Mucosa of rectum (tissue), 2 donors: ENCODE results near the gene RAN.
"Not testable (repeated sequence)": the region's sequence is repeated elsewhere in the genome, so short reads cannot be mapped to it uniquely, and the experiment has no call there.

Source experiments
- H3K27ac ChIP-seq, 2 donors: one replicate each; pipeline ENCODE4 v1.7.0; 2013; ENCODE audit warnings: inconsistent platforms in 2 of 2, low read depth in 2 of 2, low read length in 2 of 2
- H3K27me3 ChIP-seq, 2 donors: one replicate each; pipeline ENCODE4 v1.7.0; 2013; ENCODE audit warnings: low read length in 2 of 2; ENCODE audit not compliant: control insufficient read depth in 2 of 2, insufficient read depth in 2 of 2
- H3K36me3 ChIP-seq, 2 donors: one replicate each; pipeline ENCODE4 v1.7.0; 2013; ENCODE audit warnings: low read length in 2 of 2; ENCODE audit not compliant: control insufficient read depth in 2 of 2, insufficient read depth in 2 of 2
- H3K4me1 ChIP-seq, 2 donors: one replicate each; pipeline ENCODE4 v1.7.0; 2013; ENCODE audit warnings: low read length in 2 of 2, mild to moderate bottlenecking in 1 of 2; ENCODE audit not compliant: control insufficient read depth in 2 of 2, insufficient read depth in 2 of 2
- H3K4me3 ChIP-seq, 2 donors: one replicate each; pipeline ENCODE4 v1.7.0; 2013; ENCODE audit warnings: low read length in 2 of 2
- H3K9ac ChIP-seq, 2 donors: one replicate each; pipeline ENCODE4 v1.7.0; 2013; ENCODE audit warnings: low read length in 2 of 2, low read depth in 1 of 2, mild to moderate bottlenecking in 1 of 2
- H3K9me3 ChIP-seq, 2 donors: one replicate each; pipeline ENCODE4 v1.7.0; 2013; ENCODE audit warnings: low read length in 2 of 2; ENCODE audit not compliant: control insufficient read depth in 2 of 2
- donor health status: healthy.
- donor health status: Normal muscosa, but diverticular disease.

RAN gene

DNA sequence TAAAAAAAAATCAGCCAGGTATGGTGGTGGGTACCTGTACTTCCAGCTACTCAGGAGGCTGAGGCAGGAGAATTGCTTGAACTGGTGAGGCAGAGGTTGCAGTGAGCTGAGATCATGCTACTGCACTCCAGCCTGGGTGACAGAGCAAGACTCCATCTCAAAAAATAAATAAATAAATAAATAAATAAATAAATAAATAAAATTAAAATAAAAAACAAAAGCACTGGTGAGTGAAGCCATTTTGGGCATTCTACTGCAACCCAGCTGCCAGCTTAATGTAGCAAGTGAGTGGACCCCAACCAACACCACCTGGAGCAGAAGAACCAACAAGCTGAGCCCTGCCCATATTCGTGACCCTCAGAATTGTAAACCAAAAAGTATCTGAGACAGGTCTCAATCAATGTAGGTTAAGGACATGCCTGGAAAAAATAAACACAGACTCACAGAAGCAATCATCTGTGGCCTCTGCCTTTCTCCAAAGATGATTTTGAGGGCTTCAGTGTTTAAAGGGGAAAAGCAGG lies 23.0 kb upstream of the RAN start:
- H3K36me3 ChIP-seq, H3K27ac ChIP-seq, H3K4me3 ChIP-seq, H3K4me1 ChIP-seq, H3K9ac ChIP-seq, H3K27me3 ChIP-seq, H3K9me3 ChIP-seq: not testable (repeated sequence)

- H3K9ac ChIP-seq: no peak overlapping the region
- H3K4me3 ChIP-seq: no peak overlapping the region
- no peak overlapping the region for H3K27ac ChIP-seq
- H3K27me3 ChIP-seq: no peaks in the 10 kb centered on the region
- no peaks in the 10 kb centered on the region for H3K36me3 ChIP-seq
- H3K9me3 ChIP-seq: no peaks in the 10 kb centered on the region
- H3K4me1 ChIP-seq: no peaks in the 10 kb centered on the region
Observed at GRCh38 chr12:130849561-130850417, 22.1 kb upstream of the RAN start.

- Histone ChIP-seq H3K27me3 (no peaks in the 10 kb centered on the region), H3K9ac (no peak overlapping the region), H3K9me3 (no peaks in the 10 kb centered on the region), H3K27ac (no peak overlapping the region), H3K4me3 (no peak overlapping the region), H3K4me1 (no peaks in the 10 kb centered on the region), H3K36me3 (no peaks in the 10 kb centered on the region)
Observed at GRCh38 chr12:130850418-130851021, 21.3 kb upstream of the RAN start.

DNA sequence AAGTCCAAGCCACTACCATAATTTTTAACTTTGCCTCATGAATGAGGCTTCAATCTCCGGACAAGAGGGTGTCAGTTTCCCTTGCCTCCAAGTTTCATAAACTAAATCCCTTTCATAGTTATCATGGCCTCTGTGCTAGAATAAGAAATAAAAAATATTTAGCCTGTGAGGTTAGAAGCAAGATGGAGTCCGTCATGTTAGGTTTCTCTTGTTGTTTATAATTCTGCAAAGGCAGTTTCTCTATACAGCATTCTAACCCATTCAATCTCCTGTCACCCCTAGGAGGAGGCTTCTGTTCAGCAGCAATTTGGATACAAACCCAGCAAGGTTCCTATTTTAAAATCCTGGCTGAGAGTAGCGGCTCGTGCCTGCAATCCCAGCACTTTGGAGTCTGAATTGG lies 15.8 kb upstream of the RAN start:
- Histone ChIP-seq H3K9ac (no peak overlapping the region), H3K36me3 (no peaks in the 10 kb centered on the region)

DNA sequence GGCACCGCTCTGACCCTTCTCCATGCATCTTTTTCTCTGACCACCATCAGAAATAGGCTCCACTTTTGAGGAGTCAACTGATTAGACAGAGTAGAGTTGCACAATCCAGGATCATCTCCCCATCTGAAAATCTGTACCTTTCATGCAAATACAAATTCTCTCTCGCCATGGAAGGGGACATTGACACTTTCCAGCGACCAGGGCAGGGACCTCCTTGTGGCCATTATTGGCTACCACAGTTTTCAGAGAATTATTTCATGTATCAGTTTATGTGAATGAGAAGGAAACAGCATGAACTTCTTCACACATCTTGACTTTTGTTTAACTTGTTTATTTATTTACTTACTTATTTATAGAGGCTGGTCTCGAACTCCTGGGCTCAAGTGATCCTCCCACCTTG lies 13.8 kb upstream of the RAN start:
- Histone ChIP-seq H3K4me3 (no peak overlapping the region), H3K9ac (no peak overlapping the region), H3K27ac (no peak overlapping the region), H3K9me3 (peaks cover 0 to 2% of the 10 kb centered on the region in 2 donors), H3K4me1 (no peaks in the 10 kb centered on the region), H3K27me3 (no peaks in the 10 kb centered on the region), H3K36me3 (no peaks in the 10 kb centered on the region)

More for the DNA sequence above, 15.8 kb upstream of the RAN start:
- Histone ChIP-seq H3K27ac (no peak overlapping the region), H3K9me3 (peaks cover 0 to 2% of the 10 kb centered on the region in 2 donors), H3K4me3 (no peak overlapping the region), H3K4me1 (no peaks in the 10 kb centered on the region), H3K27me3 (no peaks in the 10 kb centered on the region)

- Histone ChIP-seq H3K27me3 (no peaks in the 10 kb centered on the region), H3K9ac (no peak overlapping the region), H3K4me3 (no peak overlapping the region), H3K27ac (no peak overlapping the region), H3K9me3 (peaks cover 0 to 2% of the 10 kb centered on the region in 2 donors), H3K4me1 (no peaks in the 10 kb centered on the region), H3K36me3 (no peaks in the 10 kb centered on the region)
Observed at GRCh38 chr12:130859161-130859560, 12.7 kb upstream of the RAN start.

DNA sequence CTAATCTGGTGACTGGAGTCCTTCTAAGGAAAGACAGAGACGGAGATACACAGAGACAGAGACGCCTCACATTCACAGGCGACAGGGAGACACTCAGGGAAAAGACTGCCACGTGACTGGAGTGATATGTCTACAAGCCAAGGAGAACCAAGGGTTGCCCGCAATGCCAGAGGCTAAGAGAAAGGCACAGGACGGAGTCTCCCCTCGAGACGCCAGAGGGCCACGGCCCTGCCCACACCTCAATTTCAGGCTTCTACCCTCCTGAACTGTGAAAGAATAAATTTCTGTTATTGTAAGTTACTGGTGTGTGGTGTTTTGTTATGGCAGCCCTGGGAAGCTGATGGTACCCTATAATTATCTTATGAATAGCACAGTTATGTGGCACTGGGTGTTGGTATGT lies 11.6 kb upstream of the RAN start:
- Histone ChIP-seq H3K4me3 (no peak overlapping the region), H3K36me3 (no peaks in the 10 kb centered on the region), H3K4me1 (no peaks in the 10 kb centered on the region), H3K27me3 (no peaks in the 10 kb centered on the region), H3K9me3 (peaks cover 0 to 2% of the 10 kb centered on the region in 2 donors), H3K27ac (no peak overlapping the region), H3K9ac (no peak overlapping the region)

DNA sequence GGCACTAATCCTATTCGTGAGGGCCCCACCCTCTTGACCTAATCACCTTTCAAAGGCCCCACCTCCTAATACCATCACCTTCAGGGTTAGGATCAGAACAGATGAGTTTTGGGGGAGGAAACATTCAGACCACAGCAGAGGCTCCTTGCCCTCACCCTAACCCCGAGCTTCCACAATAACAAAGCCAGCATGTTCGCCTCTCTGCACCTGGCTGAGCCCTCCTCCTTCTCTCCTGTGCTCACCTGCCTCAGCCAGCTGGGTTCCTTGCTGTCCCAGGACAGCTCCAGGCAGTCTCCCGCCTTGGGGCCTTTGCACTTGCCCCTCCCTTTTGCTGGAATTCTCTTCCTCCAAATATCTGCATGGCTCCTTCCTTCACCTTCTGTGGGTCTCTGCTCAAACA lies 9.7 kb upstream of the RAN start:
- Histone ChIP-seq H3K27ac (no peak overlapping the region), H3K27me3 (no peaks in the 10 kb centered on the region), H3K36me3 (no peaks in the 10 kb centered on the region), H3K4me3 (no peak overlapping the region), H3K9me3 (peaks cover 0 to 2% of the 10 kb centered on the region in 2 donors), H3K4me1 (no peaks in the 10 kb centered on the region), H3K9ac (no peak overlapping the region)

DNA sequence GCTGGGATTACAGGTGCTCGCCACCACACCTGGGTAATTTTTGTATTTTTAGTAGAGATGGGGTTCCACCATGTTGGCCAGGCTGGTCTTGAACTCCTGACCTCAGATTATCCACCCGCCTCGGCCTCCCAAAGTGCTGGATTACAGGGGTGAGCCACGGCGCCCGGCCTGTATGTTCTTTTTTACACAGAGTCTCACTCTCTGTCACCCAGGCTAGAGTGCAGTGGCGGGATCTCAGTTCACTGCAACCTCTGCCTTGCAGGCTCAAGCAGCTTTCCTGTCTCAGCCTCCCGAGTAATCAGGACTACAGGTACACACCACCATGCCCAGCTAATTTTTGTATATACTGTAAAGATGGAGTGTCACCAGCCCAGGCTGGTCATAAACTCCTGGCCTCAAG lies 9.1 kb upstream of the RAN start:
- not testable (repeated sequence) for H3K4me3 ChIP-seq

GRCh38 chr12:130863298-130863697 lies 8.6 kb upstream of the RAN start:
- H3K27ac ChIP-seq: no peak overlapping the region
- no peak overlapping the region for H3K9ac ChIP-seq
- no peaks in the 10 kb centered on the region for H3K4me1 ChIP-seq
- no peak overlapping the region for H3K4me3 ChIP-seq
- H3K27me3 ChIP-seq: no peaks in the 10 kb centered on the region
- no peaks in the 10 kb centered on the region for H3K9me3 ChIP-seq
- no peaks in the 10 kb centered on the region for H3K36me3 ChIP-seq

More for the DNA sequence above, 9.1 kb upstream of the RAN start:
- not testable (repeated sequence) for H3K4me1 ChIP-seq, H3K9ac ChIP-seq, H3K9me3 ChIP-seq, H3K36me3 ChIP-seq, H3K27me3 ChIP-seq, H3K27ac ChIP-seq
